Aorta (tissue), 5 donors: ENCODE measurements around the gene C4orf50. TPM values are rescaled to one million over a fixed set of nuclear protein-coding genes. Genes with fewer than 3 reads are reported as not detected.
A peak's percentile ranks its signal among the peaks of the same experiment; 100 is the strongest.

Source experiments
- ATAC-seq: fragments of 200-7000 bp; cut with Tn5 transposase; one replicate; pipeline ENCODE4 v1.9.1; 2022; ENCODE audit warnings: moderate library complexity; ENCODE audit not compliant: low FRiP score
- DNase-seq, 2 donors: peaks; one replicate each; pipeline ENCODE4 v3.0.0-alpha.2; 2020
- H3K27ac ChIP-seq, 2 donors: one replicate each; pipeline ENCODE4 v1.5.1; 2013; ENCODE audit warnings: low read length in 2 of 2, mild to moderate bottlenecking in 2 of 2, moderate library complexity in 2 of 2, control low read depth in 1 of 2, inconsistent platforms in 1 of 2, low read depth in 1 of 2
- H3K27me3 ChIP-seq, 2 donors: one replicate each; pipeline ENCODE4 v1.6.1; 2013; ENCODE audit warnings: control low read depth in 1 of 2, low read length in 1 of 2, mild to moderate bottlenecking in 1 of 2, moderate library complexity in 1 of 2; ENCODE audit not compliant: insufficient read depth in 2 of 2, control insufficient read depth in 1 of 2
- H3K36me3 ChIP-seq, 2 donors: one replicate each; pipeline ENCODE4 v1.6.1; 2013; ENCODE audit warnings: control low read depth in 1 of 2, low read length in 1 of 2, mild to moderate bottlenecking in 1 of 2; ENCODE audit not compliant: insufficient read depth in 2 of 2, control insufficient read depth in 1 of 2
- H3K4me1 ChIP-seq, 2 donors: one replicate each; pipeline ENCODE4 v1.6.1; 2013; ENCODE audit warnings: low read length in 2 of 2, control low read depth in 1 of 2, mild to moderate bottlenecking in 1 of 2, moderate library complexity in 1 of 2; ENCODE audit not compliant: insufficient read depth in 2 of 2, control insufficient read depth in 1 of 2
- H3K4me3 ChIP-seq, 2 donors: one replicate each; pipeline ENCODE4 v1.5.1; 2013; ENCODE audit warnings: low read length in 2 of 2, control low read depth in 1 of 2, mild to moderate bottlenecking in 1 of 2
- H3K9me3 ChIP-seq: one replicate; pipeline ENCODE4 v1.6.1; 2013; ENCODE audit warnings: mild to moderate bottlenecking, low read length; ENCODE audit not compliant: control insufficient read depth
- WGBS, 2 donors: extraction: QIAGEN DNeasy Blood & Tissue Kit; methylation state at CpG; one replicate each; pipeline ENCODE4 v1.1.7; 2013; 5-methylcytosine and 5-hydroxymethylcytosine counted together
- intact Hi-C, 2 donors: fragments of 100-400 bp; cut with DNase I; formaldehyde crosslinking; loops; one replicate each; pipeline versions ENCODE4 v1.14.2 to v1.15.0; 2022
- polyA plus RNA-seq, 2 donors: library from polyadenylated mRNA; stranded (reverse); fragments of 200-250 nt; gene quantifications; one replicate each; pipeline ENCODE4 v1.2.3, GENCODE V29; 2013
- total RNA-seq, 2 donors: library from RNA; stranded (reverse); fragmentation: NEBNext Ultra II Directional; extraction: Animal tissue kit (Norgen Biotek cat#: 25700); gene quantifications; one replicate each; pipeline ENCODE4 v1.2.1, GENCODE V29; 2021
- donor health status: healthy with polysubstance abuse.
- donor health status: Bipolar disorder and iron deficiency.
- donor health status: DM: no; HTN: no; CAD: no.
- donor health status: DM: no; HTN: no; CAD: no.
- donor health status: DM: yes; HTN: yes; CAD: no.

The C4orf50 gene
- total and polyA plus RNA-seq, 4 donors: 0.03 to 0.06 TPM; not detected in 2

GRCh38 chr4:5917672-5918071, 100.6 kb downstream of the C4orf50 start:
- Histone ChIP-seq H3K9me3 (peaks cover 10% of the 10 kb centered on the region), H3K4me3 (no peak overlapping the region), H3K27ac (no peak overlapping the region), H3K4me1 (no peaks in the 10 kb centered on the region), H3K27me3 (no peaks in the 10 kb centered on the region), H3K36me3 (no peaks in the 10 kb centered on the region)
- intact Hi-C loops: no loop called here
- 19 to 24% methylated on average over 11 of the region's 11 CpGs for WGBS, 2 donors
- ATAC-seq (no peak), DNase-seq (no peak)

- no peak overlapping the region for H3K4me3 ChIP-seq
- no peaks in the 10 kb centered on the region for H3K4me1 ChIP-seq
- H3K36me3 ChIP-seq: no peaks in the 10 kb centered on the region
- intact Hi-C loops: no loop called here
- ATAC-seq: no peak
- H3K9me3 ChIP-seq: peaks cover 15% of the 10 kb centered on the region
- WGBS, 2 donors: 33 to 39% methylated on average over 3 of the region's 3 CpGs
- no peak for DNase-seq
- no peak overlapping the region for H3K27ac ChIP-seq
- H3K27me3 ChIP-seq: no peaks in the 10 kb centered on the region
Observed at GRCh38 chr4:5916229-5916628, 102.0 kb downstream of the C4orf50 start.

- peaks cover 15% of the 10 kb centered on the region for H3K9me3 ChIP-seq
- H3K27me3 ChIP-seq: no peaks in the 10 kb centered on the region
- no peak overlapping the region for H3K4me3 ChIP-seq
- H3K27ac ChIP-seq: no peak overlapping the region
- DNase-seq (no peak), ATAC-seq (no peak)
- intact Hi-C loops: no loop called here
- WGBS, 2 donors: 77 to 80% methylated on average over 7 of the region's 7 CpGs
- H3K36me3 ChIP-seq: no peaks in the 10 kb centered on the region
- no peaks in the 10 kb centered on the region for H3K4me1 ChIP-seq
Observed at GRCh38 chr4:5913454-5913853, 104.8 kb downstream of the C4orf50 start.

GRCh38 chr4:5912614-5913019, 105.6 kb downstream of the C4orf50 start:
- ATAC-seq: no peak
- Histone ChIP-seq H3K9me3 (peaks cover 17% of the 10 kb centered on the region), H3K36me3 (no peaks in the 10 kb centered on the region), H3K4me1 (no peaks in the 10 kb centered on the region), H3K4me3 (no peak overlapping the region), H3K27ac (no peak overlapping the region), H3K27me3 (no peaks in the 10 kb centered on the region)
- intact Hi-C loops: no loop called here
- peak in 1 of 2 donors; percentile 20 for DNase-seq
- 64 to 100% methylated on average over 1 of the region's 1 CpG for WGBS, 2 donors

GRCh38 chr4:5908876-5909427, 109.3 kb downstream of the C4orf50 start:
- Histone ChIP-seq H3K9me3 (peaks cover 10% of the 10 kb centered on the region), H3K27me3 (no peaks in the 10 kb centered on the region), H3K4me1 (no peaks in the 10 kb centered on the region), H3K27ac (no peak overlapping the region), H3K36me3 (no peaks in the 10 kb centered on the region), H3K4me3 (no peak overlapping the region)
- ATAC-seq (no peak), DNase-seq (no peak)
- intact Hi-C loops: no loop called here
- WGBS, 2 donors: 63 to 68% methylated on average over 3 of the region's 3 CpGs

- H3K27me3 ChIP-seq: no peaks in the 10 kb centered on the region
- ATAC-seq (no peak), DNase-seq (no peak)
- H3K27ac ChIP-seq: no peak overlapping the region
- no peaks in the 10 kb centered on the region for H3K4me1 ChIP-seq
- no peaks in the 10 kb centered on the region for H3K36me3 ChIP-seq
- H3K9me3 ChIP-seq: peaks cover 3% of the 10 kb centered on the region
- no peak overlapping the region for H3K4me3 ChIP-seq
- 15 to 17% methylated on average over 5 of the region's 5 CpGs for WGBS, 2 donors
- intact Hi-C loops: no loop called here
Observed at GRCh38 chr4:5906191-5906590, 112.0 kb downstream of the C4orf50 start.

GRCh38 chr4:5905714-5906113, 112.5 kb downstream of the C4orf50 start:
- intact Hi-C loops: no loop called here
- WGBS, 2 donors: 3 to 4% methylated on average over 8 of the region's 8 CpGs
- H3K9me3 ChIP-seq: peaks cover 3% of the 10 kb centered on the region
- H3K4me3 ChIP-seq: no peak overlapping the region
- H3K27me3 ChIP-seq: no peaks in the 10 kb centered on the region
- DNase-seq (no peak), ATAC-seq (no peak)
- no peaks in the 10 kb centered on the region for H3K4me1 ChIP-seq
- no peak overlapping the region for H3K27ac ChIP-seq
- H3K36me3 ChIP-seq: no peaks in the 10 kb centered on the region

- Histone ChIP-seq H3K4me1 (no peaks in the 10 kb centered on the region), H3K27me3 (no peaks in the 10 kb centered on the region), H3K36me3 (no peaks in the 10 kb centered on the region), H3K9me3 (peaks cover 5% of the 10 kb centered on the region), H3K27ac (no peak overlapping the region), H3K4me3 (no peak overlapping the region)
- DNase-seq: no peak
- intact Hi-C loops: no loop called here
- no peak for ATAC-seq
- WGBS, 2 donors: 68 to 70% methylated on average over 5 of the region's 5 CpGs
Observed at GRCh38 chr4:5900844-5901243, 117.4 kb downstream of the C4orf50 start.

GRCh38 chr4:5899881-5900280, 118.3 kb downstream of the C4orf50 start:
- no peaks in the 10 kb centered on the region for H3K4me1 ChIP-seq
- no peaks in the 10 kb centered on the region for H3K36me3 ChIP-seq
- H3K9me3 ChIP-seq: peaks cover 5% of the 10 kb centered on the region
- no peaks in the 10 kb centered on the region for H3K27me3 ChIP-seq
- DNase-seq (no peak), ATAC-seq (no peak)
- intact Hi-C loops: no loop called here
- no peak overlapping the region for H3K27ac ChIP-seq
- H3K4me3 ChIP-seq: no peak overlapping the region
- WGBS, 2 donors: 35 to 46% methylated on average over 5 of the region's 5 CpGs
